Stimulated activated naive CD8-positive, alpha-beta T cell treated with anti-CD3 and anti-CD28 coated beads, Interleukin-15, Interleukin-2, amounts not matched to agents 100 U/mL and 50 U/mL, for 24 hours (primary cell): ENCODE results near the gene PDIA6.
"Not testable (repeated sequence)": the region's sequence is repeated elsewhere in the genome, so short reads cannot be mapped to it uniquely, and the experiment has no call there.

Source experiments
- ATAC-seq: fragments of 150-1000 bp; cut with Tn5 transposase; one replicate; pipeline ENCODE4 v1.10.0; 2021
- DNase-seq: peaks from one replicate; pipeline ENCODE4 v3.0.0; 2021

Gene PDIA6

DNA sequence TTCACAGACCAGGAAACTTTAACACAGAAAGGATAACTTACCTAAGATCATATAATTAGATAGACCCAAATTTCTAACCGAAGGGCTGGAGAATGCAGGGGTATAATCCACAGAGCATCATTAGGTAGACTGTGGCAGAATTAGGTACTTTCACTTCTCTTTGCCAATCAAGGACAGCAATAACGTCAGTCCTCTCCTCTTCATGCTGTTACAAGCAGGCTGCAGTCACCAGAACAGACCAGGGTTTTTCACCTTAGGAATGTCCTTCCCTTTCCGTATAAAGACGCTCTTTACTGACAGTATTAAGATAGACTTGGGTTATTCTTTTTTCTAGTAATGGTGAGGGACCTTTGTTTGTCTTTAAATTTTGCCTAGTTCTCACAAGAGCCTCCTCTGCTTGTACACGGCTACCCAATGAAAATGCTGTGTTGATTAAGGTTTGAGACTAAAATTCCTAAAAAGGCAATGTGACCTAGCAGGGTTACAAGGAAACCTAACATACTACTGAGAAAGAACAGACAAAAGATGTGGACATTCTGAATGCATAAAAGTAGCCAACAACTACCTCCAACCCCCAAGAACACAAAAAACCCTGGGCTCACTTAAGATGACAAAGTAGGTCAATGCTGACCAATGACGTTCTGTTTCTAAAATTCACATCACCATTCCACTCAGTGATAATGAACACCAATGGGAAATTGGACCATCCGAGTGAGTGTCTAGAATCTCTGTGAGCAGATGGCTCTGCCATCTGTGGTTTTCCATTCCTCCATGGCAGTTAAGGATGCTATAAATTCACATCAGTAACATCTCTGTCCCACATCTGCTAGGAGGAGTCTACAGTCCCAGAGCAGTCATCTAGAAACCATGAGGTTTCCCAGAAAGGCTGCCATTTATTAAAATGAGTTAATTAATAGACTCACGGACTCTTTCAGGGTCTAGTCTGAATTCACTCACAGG, 2.1 kb downstream of the PDIA6 start:
- ATAC-seq, result peak; percentile 22
- no peak for DNase-seq

DNA sequence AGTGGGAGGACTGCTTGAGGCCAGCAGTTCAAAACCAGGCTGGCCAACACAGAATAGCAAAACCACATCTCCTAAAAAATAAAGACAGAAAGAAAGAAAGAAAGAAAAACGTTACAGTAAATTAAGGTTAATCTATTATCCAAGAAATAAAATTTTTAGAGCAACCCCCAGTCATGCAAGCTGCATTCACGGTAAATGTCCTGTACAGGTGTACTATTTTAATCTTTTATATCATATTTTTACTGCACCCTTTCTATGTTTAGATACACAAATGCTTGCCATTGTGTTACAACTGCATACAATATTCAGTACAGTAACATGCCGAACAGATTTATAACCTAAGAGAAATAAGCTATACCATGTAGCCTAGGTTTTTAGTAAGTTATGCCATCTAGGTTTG, 6.0 kb downstream of the PDIA6 start:
- no peak for ATAC-seq
- no peak for DNase-seq

DNA sequence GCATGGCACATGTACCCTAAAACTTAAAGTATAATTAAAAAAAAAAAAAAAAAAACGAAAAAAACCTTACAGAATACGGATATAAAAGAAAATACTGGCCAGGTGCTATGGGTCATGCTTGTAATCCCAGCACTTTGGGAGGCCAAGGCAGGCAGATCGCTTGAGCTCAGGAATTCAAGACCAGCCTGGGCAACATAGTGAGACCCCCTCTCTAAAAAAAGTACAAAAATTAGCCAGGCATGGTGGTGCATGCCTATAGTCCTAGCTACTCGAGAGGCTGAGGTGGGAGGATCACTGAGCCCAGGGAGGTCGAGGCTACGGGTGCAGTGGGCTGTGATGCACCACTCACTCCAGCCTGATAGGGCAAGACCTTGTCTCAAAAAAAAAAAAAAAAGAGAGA, 6.6 kb downstream of the PDIA6 start:
- not testable (repeated sequence) for ATAC-seq, DNase-seq

DNA sequence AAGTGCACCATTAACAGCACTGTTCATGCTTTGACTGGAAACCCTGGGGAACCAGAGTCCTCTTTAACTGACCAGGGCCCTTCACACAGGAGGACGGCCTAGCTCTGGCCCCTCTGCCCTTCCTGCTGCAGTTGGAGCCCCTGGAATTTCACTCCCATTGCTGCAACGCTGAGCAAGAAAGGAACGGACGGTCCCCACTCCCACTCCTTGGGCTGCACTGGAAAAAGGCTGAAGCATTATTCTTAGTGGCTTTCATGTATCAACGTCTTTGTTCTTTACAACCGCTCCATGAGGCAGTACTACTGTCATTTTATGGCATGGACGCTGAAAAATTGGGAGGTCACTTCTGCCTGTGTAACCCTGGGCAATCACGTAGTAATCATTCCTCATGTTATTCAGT, 9.9 kb downstream of the PDIA6 start:
- DNase-seq (no peak), ATAC-seq (no peak)

DNA sequence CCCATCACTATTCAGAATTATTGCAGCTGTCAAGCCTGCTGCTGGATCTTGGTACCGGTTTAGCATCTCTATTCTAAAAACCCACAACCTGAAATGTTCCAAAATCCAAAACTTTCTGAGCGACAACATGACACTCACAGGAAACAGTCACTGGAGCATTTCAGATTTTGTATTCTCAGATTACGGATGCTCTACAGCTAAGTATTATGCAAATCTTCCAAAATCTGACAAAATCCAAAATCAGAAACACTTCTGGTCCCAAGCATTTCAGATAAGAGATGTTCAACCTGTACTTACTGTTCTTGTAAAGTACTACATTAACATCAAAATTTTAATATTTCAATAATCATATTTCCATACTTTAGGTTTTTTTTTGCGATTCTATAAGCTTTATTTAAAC, 12.4 kb downstream of the PDIA6 start:
- no peak for ATAC-seq
- no peak for DNase-seq

DNA sequence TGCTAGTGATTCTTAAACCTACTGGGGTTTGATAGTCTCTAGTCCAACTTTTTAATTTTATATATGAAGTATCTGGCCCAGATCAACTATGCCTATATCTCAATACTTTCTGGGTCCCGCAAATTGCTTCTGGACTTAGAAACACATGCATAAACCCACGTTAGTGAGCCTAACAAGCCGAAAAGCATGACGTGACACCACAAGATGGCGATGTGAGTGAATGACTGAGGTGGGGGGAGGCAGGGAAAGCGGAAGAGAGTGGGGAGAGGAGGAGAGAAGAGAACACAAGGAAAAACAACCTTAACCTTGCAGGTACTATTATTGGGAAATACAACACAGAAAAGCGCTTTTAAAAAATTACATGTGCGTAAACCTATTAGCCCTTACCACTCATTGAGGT, 13.8 kb downstream of the PDIA6 start:
- DNase-seq, result no peak
- ATAC-seq, result no peak

DNA sequence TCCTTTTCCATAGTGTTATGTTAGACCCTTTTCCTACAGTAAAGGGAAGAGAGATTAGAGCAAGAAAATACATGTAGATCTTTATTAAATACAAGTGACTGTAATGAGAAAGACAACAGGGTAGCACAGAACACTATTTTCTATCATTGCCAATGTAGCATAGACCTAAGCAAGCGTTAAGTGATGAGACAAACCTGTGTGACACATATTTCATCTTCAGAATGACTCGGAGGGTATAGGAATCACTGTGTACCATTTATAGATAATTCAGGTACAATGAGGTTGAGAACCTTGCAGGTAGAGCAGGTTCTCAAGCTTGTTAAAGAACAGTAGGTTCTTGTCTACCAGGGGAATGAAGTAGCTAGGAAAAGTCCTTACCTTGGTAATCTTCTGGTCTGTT, 15.9 kb downstream of the PDIA6 start:
- ATAC-seq, result no peak

DNA sequence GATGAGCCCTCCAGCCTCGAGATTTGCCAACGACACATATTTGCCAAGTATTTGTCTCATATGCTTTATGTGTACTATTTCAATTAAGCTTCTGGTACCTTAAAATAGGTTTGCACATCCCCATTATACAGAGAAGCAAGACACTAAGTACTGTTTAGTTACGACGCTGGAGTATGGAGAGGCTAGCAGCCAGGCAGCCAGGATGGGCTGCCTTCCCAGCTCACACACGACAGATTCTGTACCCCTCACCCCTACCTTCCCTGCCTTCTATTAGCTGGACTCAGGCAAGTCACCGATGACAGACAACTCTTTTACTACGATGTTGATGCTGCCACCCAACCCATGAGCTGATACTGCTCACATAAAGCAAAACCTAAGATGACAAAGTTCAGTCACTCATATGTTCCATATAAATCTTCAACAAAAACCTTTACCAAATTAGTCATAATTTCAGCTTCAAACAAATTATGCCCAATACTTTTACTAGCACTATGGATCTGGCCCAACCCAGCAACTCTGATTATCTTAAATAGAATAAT, 17.0 kb downstream of the PDIA6 start:
- DNase-seq, result no peak
- ATAC-seq, result peak; percentile 67

More for the DNA sequence above, 15.9 kb downstream of the PDIA6 start:
- DNase-seq, result no peak

DNA sequence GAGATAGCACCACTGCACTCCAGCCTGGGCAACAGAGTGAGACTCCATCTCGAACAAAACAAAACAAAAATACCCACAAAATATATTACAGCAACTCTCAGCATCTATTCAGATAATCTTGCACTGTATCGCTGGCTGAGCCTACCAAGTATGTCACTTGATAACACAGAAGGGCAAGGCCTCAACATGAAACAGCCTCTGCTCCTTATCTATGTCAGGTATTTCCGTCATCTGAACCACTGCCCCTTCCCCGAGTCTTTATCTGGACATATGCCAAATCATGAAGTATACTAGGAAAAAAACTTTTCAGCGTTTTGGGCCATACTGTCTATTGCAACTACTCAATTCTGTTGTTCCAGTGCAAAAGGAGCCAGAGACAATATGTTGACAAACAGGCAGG, 17.7 kb downstream of the PDIA6 start:
- no peak for ATAC-seq

DNA sequence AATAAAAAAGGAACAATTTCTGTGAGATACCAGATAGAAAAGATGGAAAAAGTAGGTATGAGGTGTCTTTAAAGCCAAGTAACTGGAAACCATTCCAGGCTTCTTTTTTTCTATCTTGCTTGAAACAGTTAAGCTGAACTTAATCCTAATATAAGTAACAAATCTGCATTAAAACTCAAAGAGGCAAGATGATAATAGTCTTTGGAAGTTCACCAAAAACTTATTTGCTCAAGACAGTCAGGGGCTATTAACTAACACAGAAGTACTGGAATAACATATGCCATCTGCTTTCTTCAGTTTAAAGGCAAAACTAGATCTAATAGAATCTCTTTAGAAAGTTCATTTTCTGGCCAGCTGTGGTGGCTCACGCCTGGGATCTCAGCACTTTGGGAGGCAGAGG, 18.8 kb downstream of the PDIA6 start:
- ATAC-seq, result no peak
- DNase-seq, result no peak

More for the DNA sequence above, 17.7 kb downstream of the PDIA6 start:
- DNase-seq, result no peak

DNA sequence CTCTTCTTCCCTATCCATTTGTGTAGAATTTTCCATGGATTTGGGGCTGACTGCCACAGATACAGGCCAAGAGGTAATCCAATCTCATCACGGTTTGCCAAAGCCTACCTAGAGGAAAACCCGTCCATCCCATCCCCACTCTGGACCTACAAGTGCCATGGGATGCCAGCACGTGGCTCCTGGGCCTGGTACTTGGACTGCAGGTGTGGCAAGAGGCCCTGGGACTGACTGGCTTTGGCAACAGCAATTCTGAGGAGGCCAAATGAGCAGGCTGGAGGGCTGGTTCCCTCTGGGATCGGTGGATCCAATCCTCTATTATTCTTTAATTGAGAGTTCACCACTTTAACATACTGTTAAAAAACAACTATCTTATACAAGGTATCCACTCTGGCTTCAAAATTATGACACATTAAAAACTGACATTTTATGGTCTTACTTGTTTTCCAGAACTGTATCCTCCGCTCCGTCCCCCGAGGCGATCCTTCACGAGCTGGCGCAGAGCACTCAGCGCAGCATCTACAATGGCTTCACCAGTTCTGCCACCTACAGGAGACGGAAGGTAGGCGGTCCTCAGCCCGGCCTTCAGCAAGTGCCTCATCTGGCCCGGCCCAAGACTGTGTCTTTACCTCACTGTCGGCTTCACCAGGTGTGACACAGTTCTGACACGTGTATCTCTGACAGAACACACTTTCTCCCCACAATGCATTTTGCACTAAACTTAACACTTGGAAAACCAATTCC, 19.8 kb downstream of the PDIA6 start:
- ATAC-seq (no peak), DNase-seq (no peak)

DNA sequence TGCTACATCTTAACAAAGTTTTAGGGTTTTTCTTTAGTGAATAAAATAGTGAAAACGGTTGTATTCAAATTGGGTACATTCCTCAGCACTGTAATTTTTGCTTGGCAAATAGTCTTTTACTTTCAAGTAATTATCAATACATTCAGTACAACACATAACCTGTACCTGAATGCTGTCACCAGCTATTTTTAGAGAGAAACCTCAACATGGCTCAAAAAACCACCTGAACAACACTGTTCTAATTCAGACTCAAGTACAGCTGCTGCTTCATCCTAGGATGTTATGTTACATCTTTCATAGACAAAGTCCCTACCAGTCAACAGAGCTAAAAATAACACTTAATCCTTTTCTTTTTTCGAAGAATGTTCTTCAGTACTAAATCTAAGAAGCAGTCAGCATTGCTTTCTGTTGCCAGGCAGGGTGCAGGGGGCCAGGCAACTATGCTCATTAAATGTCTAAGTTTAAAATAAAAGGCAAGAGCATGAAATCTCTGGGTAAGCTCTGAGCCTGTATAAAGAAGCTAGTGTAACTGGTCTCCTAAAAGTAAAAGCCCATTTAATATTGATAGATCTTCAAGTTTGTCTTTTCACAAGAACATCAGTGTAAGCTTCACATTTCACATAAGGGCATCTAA, 20.5 kb downstream of the PDIA6 start:
- DNase-seq, result no peak
- ATAC-seq, result no peak

DNA sequence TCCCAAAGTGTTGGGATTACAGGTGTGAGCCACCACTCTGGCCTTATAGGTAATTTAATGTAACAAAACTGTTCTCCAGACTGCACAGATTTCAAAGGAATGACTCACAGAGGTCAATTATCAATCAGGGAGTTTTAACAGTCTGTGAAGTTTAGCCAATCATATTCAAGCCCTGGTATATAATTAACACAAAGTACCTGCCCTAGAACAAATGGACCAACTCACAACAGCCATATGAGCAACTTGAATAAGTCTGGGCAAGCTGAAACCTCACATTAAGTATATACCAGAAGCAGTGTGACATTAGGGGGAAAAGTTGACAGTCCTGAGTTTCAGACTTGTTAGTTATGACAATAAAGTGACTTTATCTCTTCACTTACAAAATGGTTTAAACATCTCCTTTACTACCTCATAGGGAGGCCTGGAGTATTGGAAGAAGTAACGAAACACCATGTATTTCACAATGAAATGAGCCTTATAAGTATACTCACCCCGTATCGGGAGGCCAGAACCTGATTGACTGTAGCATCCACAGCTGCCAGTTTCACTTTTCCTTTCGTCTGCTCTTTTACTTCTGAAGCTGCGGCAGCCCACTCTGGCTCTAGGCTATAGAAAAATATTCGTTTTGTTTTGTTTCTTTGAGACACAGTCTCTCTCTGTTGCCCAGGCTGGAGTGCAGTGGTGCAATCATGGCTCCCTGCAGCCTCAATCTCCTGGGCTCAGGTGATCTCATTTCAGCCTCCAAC, 22.2 kb downstream of the PDIA6 start:
- ATAC-seq (peak; percentile 68), DNase-seq (no peak)

DNA sequence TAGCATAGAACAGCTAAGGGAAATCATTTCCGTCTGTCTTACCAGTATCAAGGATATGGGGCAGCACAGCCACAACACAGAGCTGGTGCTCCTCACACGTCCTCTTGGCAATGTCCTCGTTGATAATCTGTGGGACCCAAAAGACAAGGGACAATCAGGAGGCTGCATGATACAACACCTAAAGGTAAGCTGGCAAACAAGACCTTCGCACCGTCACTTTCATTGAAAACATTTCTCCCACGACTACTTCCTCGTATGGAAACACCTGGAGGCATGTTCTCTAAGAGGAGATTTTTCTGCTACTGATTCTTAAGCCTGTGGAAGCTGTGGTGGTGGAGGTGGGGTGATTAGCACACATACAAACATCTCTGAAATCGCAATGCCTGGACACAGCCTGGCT, 23.7 kb downstream of the PDIA6 start:
- DNase-seq, result no peak
- ATAC-seq, result no peak

DNA sequence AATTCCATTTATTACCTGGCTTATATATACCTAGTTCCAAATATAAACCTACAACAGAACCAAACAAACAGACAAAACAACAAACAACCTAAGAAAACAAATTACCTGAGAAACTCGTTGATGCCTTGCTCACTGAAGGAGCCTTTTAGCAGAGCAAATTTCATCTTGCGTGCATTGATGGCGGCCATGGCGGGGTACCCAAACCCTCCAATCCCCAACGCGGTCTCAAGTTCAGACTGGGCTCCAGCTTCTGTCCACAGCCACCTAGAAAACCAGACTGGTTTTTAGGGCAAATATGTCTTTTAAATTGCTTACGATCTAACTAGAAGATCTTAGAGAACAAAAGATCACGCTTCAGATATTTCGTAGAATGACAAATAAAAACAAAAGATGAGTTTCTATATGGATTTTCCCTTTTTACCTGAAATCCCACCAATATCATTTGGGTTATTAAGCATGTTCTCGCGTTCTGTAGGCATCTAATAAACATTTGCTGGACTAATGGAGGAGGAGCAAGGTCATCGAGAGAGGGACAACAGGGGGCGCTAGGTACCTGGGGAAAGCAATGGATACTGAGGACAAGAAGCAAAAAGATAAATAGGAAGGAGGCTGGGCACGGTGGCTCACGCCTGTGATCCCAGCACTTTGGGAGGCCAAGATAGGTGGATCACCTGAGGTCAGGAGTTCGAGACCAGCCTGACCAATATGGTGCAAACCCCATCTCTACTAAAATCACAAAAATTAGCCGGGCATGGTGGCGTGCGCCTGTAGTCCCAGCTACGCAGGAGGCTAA, 25.2 kb downstream of the PDIA6 start:
- ATAC-seq, result no peak
- peak; percentile 46 for DNase-seq

DNA sequence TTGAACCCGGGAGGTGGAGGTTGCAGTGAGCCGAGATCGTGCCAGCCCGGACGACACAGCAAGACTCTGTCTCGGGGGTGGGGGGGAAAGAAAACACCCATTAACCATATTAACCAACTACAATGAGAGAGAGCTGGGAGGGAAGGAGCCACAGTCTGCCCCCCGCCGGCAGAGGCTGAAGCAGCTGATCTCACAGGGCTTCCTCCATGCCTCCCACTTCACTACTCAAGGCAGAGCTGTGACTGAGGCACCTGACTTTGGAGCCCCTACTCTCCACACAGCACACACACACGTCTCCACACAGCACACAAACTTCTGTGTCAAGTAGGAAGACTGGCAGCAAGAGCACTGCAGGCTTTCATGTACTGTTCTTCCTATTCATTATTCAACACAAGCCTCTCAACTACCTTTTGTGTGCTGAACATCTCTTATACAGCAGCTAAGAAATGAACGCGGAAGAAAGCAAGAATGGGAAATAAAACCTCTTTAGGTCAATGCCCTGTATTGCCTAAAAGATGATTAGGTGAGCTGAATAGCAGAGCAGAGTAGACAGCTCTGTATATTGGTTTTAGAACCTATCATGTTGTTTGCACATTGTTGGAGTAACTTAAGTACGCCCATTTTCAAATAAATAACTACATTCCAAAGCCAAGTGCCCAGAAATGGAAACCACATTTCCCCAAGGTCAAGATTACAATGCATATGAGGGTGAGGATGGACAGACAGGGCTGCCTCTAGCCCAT, 26.2 kb downstream of the PDIA6 start:
- ATAC-seq, result no peak

DNA sequence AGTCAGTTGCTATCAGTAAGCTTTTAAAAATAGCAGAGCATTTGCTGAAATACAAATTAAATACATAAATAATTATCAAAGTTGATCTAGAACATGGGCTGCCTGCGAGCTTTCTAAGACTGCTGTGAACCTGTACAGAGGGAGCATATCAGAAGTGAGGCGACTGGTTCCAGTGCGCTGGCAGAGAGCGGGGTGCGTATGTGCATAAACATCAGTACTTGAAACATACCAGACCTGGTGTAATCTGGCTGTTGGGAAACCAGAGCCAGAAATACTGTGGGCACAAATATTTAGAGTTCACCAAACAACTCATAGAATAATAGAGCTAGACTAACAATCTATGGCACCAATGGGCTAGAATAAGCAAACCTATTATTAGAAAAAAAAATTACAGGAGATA, 27.3 kb downstream of the PDIA6 start:
- DNase-seq (no peak), ATAC-seq (no peak)

More for the DNA sequence above, 26.2 kb downstream of the PDIA6 start:
- no peak for DNase-seq

DNA sequence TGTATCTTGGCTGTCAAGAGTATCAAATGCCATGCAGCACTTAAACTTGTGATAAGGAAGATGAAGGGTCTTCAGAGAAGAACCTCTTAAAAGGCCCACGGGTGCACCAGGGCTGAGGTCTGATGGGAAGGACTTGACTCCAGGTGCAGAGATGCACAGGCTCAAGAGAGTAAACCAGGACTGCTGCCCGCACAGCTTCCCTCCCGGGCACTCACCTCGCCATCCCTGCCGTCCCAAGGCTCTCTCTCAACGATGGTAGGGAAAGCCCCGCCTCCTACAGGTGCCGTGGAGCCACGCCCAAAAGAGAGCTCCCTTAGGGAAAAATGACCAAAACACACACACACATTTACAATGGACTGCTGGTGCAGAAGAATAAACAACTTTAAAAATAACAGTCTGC, 27.9 kb downstream of the PDIA6 start:
- ATAC-seq (no peak), DNase-seq (no peak)

DNA sequence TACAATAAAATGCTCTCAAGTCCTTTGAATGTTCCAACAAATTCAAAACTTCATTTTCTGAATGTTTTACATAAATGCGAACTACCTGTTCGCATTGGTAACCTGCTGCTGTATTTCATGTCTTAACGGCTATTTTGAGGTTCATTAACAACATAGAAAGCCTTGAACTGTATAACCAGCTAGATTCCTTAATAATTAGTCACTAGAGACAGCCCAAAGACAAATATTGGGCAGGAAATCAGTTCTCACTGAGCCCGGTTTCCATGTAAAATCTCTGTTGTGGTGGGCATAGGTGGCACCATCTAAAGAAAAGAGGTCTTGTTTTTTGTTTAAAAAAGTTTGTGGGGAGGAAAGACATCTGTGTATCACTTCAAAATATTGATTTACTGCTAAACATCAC, 29.2 kb downstream of the PDIA6 start:
- DNase-seq (no peak), ATAC-seq (no peak)

DNA sequence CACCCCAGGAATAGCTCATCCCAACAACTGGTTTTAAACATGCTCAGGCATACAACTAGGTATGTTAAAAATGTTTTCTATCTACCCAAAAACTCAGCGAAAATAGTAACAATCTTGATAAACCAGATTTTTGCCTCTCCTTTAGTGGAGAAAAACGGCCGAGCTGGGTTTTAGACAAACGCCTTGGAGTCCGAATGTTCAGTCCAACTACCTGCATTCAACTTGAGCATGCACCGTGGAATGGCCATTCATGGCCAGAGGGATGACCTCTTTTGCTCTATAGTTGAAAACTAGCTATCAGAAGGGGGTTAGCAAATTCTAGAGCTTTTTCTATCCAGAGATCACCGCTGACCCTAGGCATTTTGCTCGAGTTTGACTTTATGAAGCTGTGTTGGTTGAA, 30.8 kb downstream of the PDIA6 start:
- ATAC-seq (no peak), DNase-seq (no peak)
